ENCODE measurements around the gene ANKRD29.

Gene ANKRD29

GRCh38 chr18:23627321-23627720 is 35.4 kb downstream of the ANKRD29 start:
- no peak for TF ChIP-seq CTCF (IDR thresholded peaks at IDR 0.05)
- TF ChIP-seq ZFX (IDR thresholded peaks at IDR 0.05; ENCODE audit: borderline replicate concordance) = no peak
- H3K27ac ChIP-seq = no peak overlapping the region

- TF ChIP-seq ZFX (IDR thresholded peaks at IDR 0.05; ENCODE audit: borderline replicate concordance) (no peak), CTCF (IDR thresholded peaks at IDR 0.05) (no peak)
Measured at GRCh38 chr18:23626451-23627279, 36.0 kb downstream of the ANKRD29 start.

GRCh38 chr18:23623040-23623439 is 39.7 kb downstream of the ANKRD29 start:
- H3K27ac ChIP-seq = no peak overlapping the region
- TF ChIP-seq CTCF (IDR thresholded peaks at IDR 0.05) (no peak), ZFX (IDR thresholded peaks at IDR 0.05; ENCODE audit: borderline replicate concordance) (no peak)

More at GRCh38 chr18:23626451-23627279, 36.0 kb downstream of the ANKRD29 start:
- no peak overlapping the region for H3K27ac ChIP-seq

- H3K27ac ChIP-seq = no peak overlapping the region
- TF ChIP-seq CTCF (IDR thresholded peaks at IDR 0.05) (no peak), ZFX (IDR thresholded peaks at IDR 0.05; ENCODE audit: borderline replicate concordance) (no peak)
Measured at GRCh38 chr18:23619388-23619881, 43.3 kb downstream of the ANKRD29 start.

GRCh38 chr18:23618862-23619387 is 43.8 kb downstream of the ANKRD29 start:
- H3K27ac ChIP-seq = no peak overlapping the region
- no peak for TF ChIP-seq ZFX (IDR thresholded peaks at IDR 0.05; ENCODE audit: borderline replicate concordance)
- TF ChIP-seq CTCF (IDR thresholded peaks at IDR 0.05) = no peak

GRCh38 chr18:23617412-23618014 is 45.2 kb downstream of the ANKRD29 start:
- H3K27ac ChIP-seq = no peak overlapping the region
- TF ChIP-seq ZFX (IDR thresholded peaks at IDR 0.05; ENCODE audit: borderline replicate concordance) = no peak
- TF ChIP-seq CTCF (IDR thresholded peaks at IDR 0.05) = no peak

GRCh38 chr18:23616258-23616657 is 46.5 kb downstream of the ANKRD29 start:
- TF ChIP-seq CTCF (IDR thresholded peaks at IDR 0.05) (no peak), ZFX (IDR thresholded peaks at IDR 0.05; ENCODE audit: borderline replicate concordance) (no peak)

More at GRCh38 chr18:23616258-23616657, 46.5 kb downstream of the ANKRD29 start:
- no peak overlapping the region for H3K27ac ChIP-seq

Data from 22Rv1 (cell line).